Non-pigmented ciliary epithelial cell (primary cell): ENCODE measurements around the gene SPG7.
A peak's percentile ranks its signal among the peaks of the same experiment; 100 is the strongest.

ENCODE experiments used
- DNase-seq: peaks from one replicate; pipeline ENCODE4 v3.0.0-alpha.2; 2010; ENCODE audit warnings: low read depth

Gene SPG7

GRCh38 chr16:89547291-89547690 is 39.1 kb downstream of the SPG7 start:
- DNase-seq: no peak

GRCh38 chr16:89547860-89548259 is 39.7 kb downstream of the SPG7 start:
- DNase-seq: no peak

GRCh38 chr16:89548344-89549006 is 40.3 kb downstream of the SPG7 start:
- DNase-seq: no peak

- DNase-seq: no peak
These were observed 41.0 kb downstream of the SPG7 start for GRCh38 chr16:89549007-89549700.

GRCh38 chr16:89550421-89551007 is 42.3 kb downstream of the SPG7 start:
- DNase-seq: no peak

GRCh38 chr16:89552329-89552728 is 44.1 kb downstream of the SPG7 start:
- DNase-seq: no peak

- DNase-seq: no peak
These were observed 44.7 kb downstream of the SPG7 start for GRCh38 chr16:89552913-89553312.

- no peak for DNase-seq
These were observed 45.5 kb downstream of the SPG7 start for GRCh38 chr16:89553733-89554132.

GRCh38 chr16:89554343-89554742 is 46.1 kb downstream of the SPG7 start:
- DNase-seq: no peak

GRCh38 chr16:89555265-89555664 is 47.1 kb downstream of the SPG7 start:
- no peak for DNase-seq

GRCh38 chr16:89555780-89556179 is 47.6 kb downstream of the SPG7 start:
- DNase-seq: no peak

GRCh38 chr16:89556750-89557689 is 48.8 kb downstream of the SPG7 start:
- no peak for DNase-seq

GRCh38 chr16:89557690-89558490 is 49.7 kb downstream of the SPG7 start:
- DNase-seq: no peak

- peak; percentile 77 for DNase-seq
These were observed 52.4 kb downstream of the SPG7 start, which contains the start of gene RPL13 for GRCh38 chr16:89560378-89561141. TSS of gene RPL13 (plus strand) at chr16:89560682. CDS start at chr16:89560960, 278 bp downstream.

GRCh38 chr16:89561142-89561883 is 53.1 kb downstream of the SPG7 start:
- DNase-seq: no peak

GRCh38 chr16:89561884-89562599 is 53.8 kb downstream of the SPG7 start:
- DNase-seq: no peak

GRCh38 chr16:89562939-89563338 is 54.7 kb downstream of the SPG7 start:
- DNase-seq: no peak

GRCh38 chr16:89563639-89564392 is 55.6 kb downstream of the SPG7 start:
- DNase-seq: no peak
